HFF-Myc (cell line): ENCODE data around the gene GP1BB.

Experiments used
- DNase-seq: peaks from one replicate; pipeline ENCODE4 v3.0.0-alpha.2; 2011; ENCODE audit warnings: low read depth; ENCODE audit errors: extremely low read depth
- H3K4me3 ChIP-seq: replicated peaks from 2 replicates; pipeline ENCODE4 v1.5.1; 2011; ENCODE audit warnings: low read depth, mild to moderate bottlenecking, control low read depth, low read length
- CTCF ChIP-seq: IDR thresholded peaks from 2 replicates; pipeline ENCODE4 v1.5.1; 2012; ENCODE audit warnings: mild to moderate bottlenecking, low read depth, low read length, control low read depth; ENCODE audit errors: missing control alignments

The GP1BB gene

GRCh38 chr22:19735665-19736510, 12.5 kb downstream of the GP1BB start:
- no peak overlapping the region for H3K4me3 ChIP-seq
- TF ChIP-seq CTCF, result no peak
- no peak for DNase-seq

- TF ChIP-seq CTCF, result no peak
- no peak for DNase-seq
- no peak overlapping the region for H3K4me3 ChIP-seq
These were observed 14.7 kb downstream of the GP1BB start for GRCh38 chr22:19737846-19738663.

GRCh38 chr22:19738664-19739447, 15.5 kb downstream of the GP1BB start:
- no peak overlapping the region for H3K4me3 ChIP-seq
- DNase-seq, result no peak
- TF ChIP-seq CTCF, result no peak

GRCh38 chr22:19739448-19739895, 16.1 kb downstream of the GP1BB start:
- TF ChIP-seq CTCF, result no peak
- DNase-seq, result no peak
- no peak overlapping the region for H3K4me3 ChIP-seq

GRCh38 chr22:19739911-19740449, 16.6 kb downstream of the GP1BB start:
- DNase-seq, result no peak
- TF ChIP-seq CTCF, result no peak
- no peak overlapping the region for H3K4me3 ChIP-seq

- no peak for DNase-seq
- H3K4me3 ChIP-seq, result no peak overlapping the region
- no peak for TF ChIP-seq CTCF
These were observed 17.2 kb downstream of the GP1BB start for GRCh38 chr22:19740586-19740985.
